Activated CD4-positive, alpha-beta T cell treated with anti-CD3 and anti-CD28 coated beads, Interleukin-2, Interleukin-4, amounts not matched to agents 100 ng/mL and 50 ng/mL, durations not matched to agents 16 hours and 8 hours (primary cell): ENCODE data around the gene ABCA10.

Source experiments
- DNase-seq: peaks from one replicate; pipeline ENCODE4 v3.0.0-alpha.2; 2020; ENCODE audit warnings: low spot score

Gene ABCA10

GRCh38 chr17:69166957-69167356 is 61.7 kb downstream of the ABCA10 start:
- no peak for DNase-seq

GRCh38 chr17:69164206-69164605 is 64.4 kb downstream of the ABCA10 start:
- no peak for DNase-seq

- no peak for DNase-seq
Measured at GRCh38 chr17:69159418-69159817, 69.2 kb downstream of the ABCA10 start.

GRCh38 chr17:69154267-69154666 is 74.4 kb downstream of the ABCA10 start:
- DNase-seq = no peak

- DNase-seq = no peak
Measured at GRCh38 chr17:69150333-69150732, 78.3 kb downstream of the ABCA10 start.

- no peak for DNase-seq
Measured at GRCh38 chr17:69147460-69147859, 81.2 kb downstream of the ABCA10 start.

GRCh38 chr17:69144331-69145255 is 84.0 kb downstream of the ABCA10 start:
- DNase-seq = no peak

GRCh38 chr17:69143683-69144231 is 84.9 kb downstream of the ABCA10 start:
- no peak for DNase-seq

- DNase-seq = no peak
Measured at GRCh38 chr17:69143151-69143550, 85.5 kb downstream of the ABCA10 start.

- DNase-seq = no peak
Measured at GRCh38 chr17:69142175-69142802, 86.3 kb downstream of the ABCA10 start.

- DNase-seq = no peak
Measured at GRCh38 chr17:69141431-69142174, 87.0 kb downstream of the ABCA10 start, which contains the start of gene ABCA6. TSS of gene ABCA6 (minus strand) at chr17:69141895. CDS start at chr17:69140703, 1,192 bp downstream.

- no peak for DNase-seq
Measured at GRCh38 chr17:69134112-69134511, 94.5 kb downstream of the ABCA10 start.

GRCh38 chr17:69130627-69131296 is 97.9 kb downstream of the ABCA10 start:
- DNase-seq = no peak

- no peak for DNase-seq
Measured at GRCh38 chr17:69123626-69124025, 105.0 kb downstream of the ABCA10 start.

- DNase-seq = no peak
Measured at GRCh38 chr17:69122065-69122464, 106.6 kb downstream of the ABCA10 start.

GRCh38 chr17:69117855-69118784 is 110.5 kb downstream of the ABCA10 start:
- no peak for DNase-seq

- DNase-seq = no peak
Measured at GRCh38 chr17:69111794-69112193, 116.8 kb downstream of the ABCA10 start.

GRCh38 chr17:69105907-69106730 is 122.5 kb downstream of the ABCA10 start:
- no peak for DNase-seq

- DNase-seq = no peak
Measured at GRCh38 chr17:69103557-69104233, 124.9 kb downstream of the ABCA10 start.
